Ovary (tissue), 9 donors: Measurements from ENCODE around the gene TEKT5. TPM values are rescaled to one million over a fixed set of nuclear protein-coding genes. Genes with fewer than 3 reads are reported as not detected.

Source experiments
- DNase-seq, 5 donors: peaks; one replicate each; pipeline ENCODE4 v3.0.0-alpha.2; 2019 to 2020
- H3K27ac ChIP-seq, 2 donors: fragments of 200-600 bp; one replicate each; pipeline versions ENCODE4 v1.5.1 to v1.8.0; 2019 to 2022
- H3K27me3 ChIP-seq: fragments of 200-600 bp; one replicate; pipeline ENCODE4 v1.8.0; 2022
- H3K36me3 ChIP-seq: fragments of 200-600 bp; sonication (generic); one replicate; pipeline ENCODE4 v1.5.1; 2019
- H3K4me1 ChIP-seq: one replicate; pipeline ENCODE4 v1.8.1; 2013; ENCODE audit warnings: mild to moderate bottlenecking, moderate library complexity; ENCODE audit not compliant: insufficient read depth
- H3K4me3 ChIP-seq: fragments of 200-600 bp; sonication (generic); one replicate; pipeline ENCODE4 v1.5.1; 2017
- H3K9me3 ChIP-seq, 2 donors: fragments of 200-600 bp in 1 of 2; sonication (generic) in 1 of 2; one replicate each; pipeline versions ENCODE4 v1.5.1 to v1.8.1; 2013 to 2019; ENCODE audit warnings: mild to moderate bottlenecking in 1 of 2, moderate library complexity in 1 of 2
- EP300 ChIP-seq: sonication (generic); formaldehyde crosslinking; IDR thresholded peaks from one replicate; pipeline ENCODE4 v1.6.1; 2017; ENCODE audit warnings: antibody characterized with exemption
- POLR2A ChIP-seq: fragments of 450-650 bp; IDR thresholded peaks from one replicate; pipeline ENCODE4 v1.6.1; 2017; ENCODE audit warnings: antibody characterized with exemption, mild to moderate bottlenecking, moderate library complexity
- WGBS, 3 donors: extraction: QIAGEN DNeasy Blood & Tissue Kit in 1 of 3; methylation state at CpG; one replicate each; pipeline versions ENCODE4 v1.1.5 to v1.1.7; 2013 to 2017; 5-methylcytosine and 5-hydroxymethylcytosine counted together
- intact Hi-C, 4 donors: fragments of 100-400 bp; cut with DNase I; formaldehyde crosslinking; loops; one replicate each; pipeline versions ENCODE4 v1.11.0 to v1.15.1; 2022 to 2023
- polyA plus RNA-seq, 2 donors: library from polyadenylated mRNA; stranded (reverse); fragments of 200-250 nt in 1 of 2; fragments of 350-450 nt in 1 of 2; fragmentation: Illumina TruSeq in 1 of 2; extraction: RNeasy Lipid Tissue Mini Kit (QIAGEN cat#74804) in 1 of 2; gene quantifications; one replicate each; pipeline ENCODE4 v1.2.3, GENCODE V29; 2013 to 2014
- total RNA-seq, 7 donors: library from RNA; depleted of rRNA in 2 of 7; stranded (reverse); fragments of >200 nt in 2 of 7; fragmentation: NEBNext Ultra II Directional in 3 of 7; extraction: Animal tissue kit (Norgen Biotek cat#: 25700) in 3 of 7; gene quantifications; one replicate each; pipeline versions ENCODE4 v1.1.0 to v1.2.4, GENCODE V29; 2016 to 2023
- TF ChIP-seq, protein P1 (sequence below), 3 donors: fragments of 450-650 bp in 2 of 3; fragments of 200-600 bp in 1 of 3; IDR thresholded peaks; one replicate each; pipeline versions ENCODE4 v1.5.1 to v1.8.0; 2016 to 2022; ENCODE audit warnings: antibody characterized with exemption in 3 of 3, mild to moderate bottlenecking in 1 of 3
- donor health status: DM: no; HTN: no; CAD: no; lungs with moderate emphysema.
- donor health status: DM: no; HTN: no; CAD: no.
- donor health status: Bipolar disorder and iron deficiency.
- donor health status: DM: yes; HTN: yes; CAD: no.
- donor health status: DM: no; HTN: no; CAD: no.
- donor health status: DM: yes; HTN: yes; CAD: no.

The TEKT5 gene
- total and polyA plus RNA-seq, 9 donors, result 0.28 to 0.90 (median 0.44) TPM; not detected in 3

DNA sequence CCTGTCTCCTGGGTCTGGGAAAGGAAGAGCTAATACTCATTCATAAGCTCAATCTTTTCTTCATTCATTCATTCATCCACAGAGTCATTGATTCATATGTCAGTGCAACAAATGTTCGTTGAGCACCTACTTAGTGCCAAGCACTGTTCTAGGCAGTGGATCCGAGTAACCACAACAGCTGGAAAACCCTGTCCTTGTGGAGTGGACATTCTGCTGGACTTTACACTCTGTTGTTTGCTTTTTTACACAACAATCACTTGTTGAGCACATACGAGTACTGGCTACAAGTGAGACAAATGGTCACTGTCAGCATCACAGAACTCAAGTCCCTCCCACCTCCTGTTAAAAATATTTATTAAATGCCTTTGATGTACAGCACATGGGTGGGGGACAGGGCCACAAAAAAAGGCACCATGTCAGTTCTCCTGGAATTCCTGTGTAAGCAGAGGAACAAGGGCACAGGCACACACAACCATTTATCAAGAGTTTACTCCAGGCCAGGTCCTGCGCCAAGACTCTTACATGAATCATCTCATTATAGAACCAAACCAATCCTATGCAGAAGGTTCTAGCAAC lies 46.9 kb downstream of the TEKT5 start:
- H3K36me3 ChIP-seq, result no peaks in the 10 kb centered on the region
- H3K27ac ChIP-seq, result no peak overlapping the region
- H3K4me3 ChIP-seq, result no peak overlapping the region
- intact Hi-C loops, result loop anchor here in 1 of 4 donors (10.0 kb wide), 1 partner anchor 57 kb away; no protein-coding TSS in a partner anchor
- no peak for TF ChIP-seq EP300
- TF ChIP-seq, protein P1, sequence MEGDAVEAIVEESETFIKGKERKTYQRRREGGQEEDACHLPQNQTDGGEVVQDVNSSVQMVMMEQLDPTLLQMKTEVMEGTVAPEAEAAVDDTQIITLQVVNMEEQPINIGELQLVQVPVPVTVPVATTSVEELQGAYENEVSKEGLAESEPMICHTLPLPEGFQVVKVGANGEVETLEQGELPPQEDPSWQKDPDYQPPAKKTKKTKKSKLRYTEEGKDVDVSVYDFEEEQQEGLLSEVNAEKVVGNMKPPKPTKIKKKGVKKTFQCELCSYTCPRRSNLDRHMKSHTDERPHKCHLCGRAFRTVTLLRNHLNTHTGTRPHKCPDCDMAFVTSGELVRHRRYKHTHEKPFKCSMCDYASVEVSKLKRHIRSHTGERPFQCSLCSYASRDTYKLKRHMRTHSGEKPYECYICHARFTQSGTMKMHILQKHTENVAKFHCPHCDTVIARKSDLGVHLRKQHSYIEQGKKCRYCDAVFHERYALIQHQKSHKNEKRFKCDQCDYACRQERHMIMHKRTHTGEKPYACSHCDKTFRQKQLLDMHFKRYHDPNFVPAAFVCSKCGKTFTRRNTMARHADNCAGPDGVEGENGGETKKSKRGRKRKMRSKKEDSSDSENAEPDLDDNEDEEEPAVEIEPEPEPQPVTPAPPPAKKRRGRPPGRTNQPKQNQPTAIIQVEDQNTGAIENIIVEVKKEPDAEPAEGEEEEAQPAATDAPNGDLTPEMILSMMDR (IDR thresholded peaks at IDR 0.05), result no peak
- TF ChIP-seq POLR2A, result no peak
- H3K4me1 ChIP-seq, result no peaks in the 10 kb centered on the region
- no peaks in the 10 kb centered on the region for H3K9me3 ChIP-seq
- WGBS, 3 donors, result 76 to 85% (median 78%) methylated on average over 4 of the region's 4 CpGs
- DNase-seq, result no peak
- H3K27me3 ChIP-seq, result no peaks in the 10 kb centered on the region

DNA sequence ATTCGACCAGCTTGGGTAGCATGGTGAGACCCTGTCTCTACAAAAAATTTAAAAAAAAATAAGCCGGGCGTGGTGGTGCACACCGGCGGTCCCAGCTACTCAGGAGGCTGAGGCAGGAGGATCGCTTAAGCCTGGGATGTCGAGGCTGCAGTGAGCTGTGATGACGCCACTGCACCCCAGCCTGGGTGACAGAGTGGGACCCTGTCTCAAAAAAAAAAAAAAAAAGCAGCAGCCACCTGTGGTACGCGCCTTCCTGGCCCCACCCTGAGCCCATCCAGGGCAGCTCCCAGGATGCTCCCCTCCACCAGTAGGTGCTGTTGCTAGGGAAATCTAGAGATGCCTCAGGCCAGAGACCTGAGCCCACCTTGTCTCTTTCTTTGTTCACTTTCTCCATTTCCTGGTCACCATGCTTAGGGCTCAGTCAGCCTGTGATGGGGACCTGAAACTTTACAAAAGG lies 47.4 kb downstream of the TEKT5 start:
- no peak overlapping the region for H3K4me3 ChIP-seq
- H3K27ac ChIP-seq, result no peak overlapping the region
- H3K27me3 ChIP-seq, result no peaks in the 10 kb centered on the region
- 95 to 97% (median 96%) methylated on average over 10 of the region's 10 CpGs for WGBS, 3 donors
- TF ChIP-seq EP300, result no peak
- TF ChIP-seq, protein P1 (IDR thresholded peaks at IDR 0.05), result no peak
- TF ChIP-seq POLR2A, result no peak
- H3K36me3 ChIP-seq, result no peaks in the 10 kb centered on the region
- no peaks in the 10 kb centered on the region for H3K9me3 ChIP-seq
- H3K4me1 ChIP-seq, result no peaks in the 10 kb centered on the region
- DNase-seq, result no peak
- intact Hi-C loops, result loop anchor here in 1 of 4 donors (10.0 kb wide), 1 partner anchor 58 kb away; no protein-coding TSS in a partner anchor

DNA sequence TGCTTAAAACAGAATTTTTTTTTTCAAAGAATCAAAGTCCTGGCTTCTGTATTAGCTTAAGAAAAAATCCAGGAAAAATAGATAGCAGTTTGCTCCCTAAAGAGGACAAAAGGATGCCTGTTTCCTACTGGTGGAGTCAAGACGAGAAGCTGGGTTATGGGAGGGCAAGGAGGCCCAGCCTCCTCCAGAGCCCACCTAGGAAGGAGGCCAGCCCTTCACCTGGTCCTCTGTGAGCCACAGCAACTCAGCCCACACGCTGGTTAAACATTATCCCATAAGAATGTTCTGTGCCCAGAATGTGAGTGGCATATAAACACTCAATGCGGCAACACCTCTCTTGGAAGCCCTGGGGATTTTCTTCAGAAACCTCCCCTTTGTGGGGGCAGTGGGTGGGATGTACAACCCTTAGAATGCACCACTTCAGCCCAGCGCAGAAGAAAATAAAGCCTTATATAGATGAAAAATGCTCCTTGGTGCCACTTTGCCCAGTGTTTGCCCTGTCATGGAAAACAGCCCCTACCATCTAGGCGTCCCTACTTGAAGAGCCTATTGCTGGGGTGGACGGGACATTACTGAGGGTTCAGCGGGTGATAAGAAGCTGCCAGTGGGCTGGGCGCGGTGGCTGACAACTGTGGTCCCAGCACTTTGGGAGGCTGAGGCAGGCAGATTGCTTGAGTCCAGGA lies 48.0 kb downstream of the TEKT5 start:
- Histone ChIP-seq H3K27ac (no peak overlapping the region), H3K9me3 (no peaks in the 10 kb centered on the region), H3K4me1 (no peaks in the 10 kb centered on the region), H3K4me3 (no peak overlapping the region), H3K27me3 (no peaks in the 10 kb centered on the region), H3K36me3 (no peaks in the 10 kb centered on the region)
- no peak for TF ChIP-seq EP300
- TF ChIP-seq, protein P1 (IDR thresholded peaks at IDR 0.05), result no peak
- TF ChIP-seq POLR2A, result no peak
- no peak for DNase-seq
- WGBS, 3 donors, result 88 to 89% (median 88%) methylated on average over 9 of the region's 9 CpGs
- intact Hi-C loops, result loop anchor here in 1 of 4 donors (10.0 kb wide), 1 partner anchor 58 kb away; no protein-coding TSS in a partner anchor

DNA sequence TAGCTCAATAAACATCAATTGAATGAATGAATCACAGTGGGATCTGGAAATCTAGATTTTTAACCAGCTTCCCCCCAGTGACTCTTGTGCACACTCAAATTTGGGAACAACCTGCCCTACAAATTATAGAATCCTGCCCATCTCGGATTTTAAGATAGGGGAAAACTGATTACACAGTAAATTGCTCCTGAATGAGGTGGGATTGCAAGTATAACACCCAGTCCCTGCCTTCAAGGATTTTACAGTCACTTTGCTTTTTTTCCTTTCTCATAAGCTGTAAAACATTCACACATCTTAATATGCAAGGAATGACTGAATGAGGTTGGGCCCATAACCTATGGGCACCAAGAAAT lies 48.5 kb downstream of the TEKT5 start:
- WGBS, 3 donors, result 61 to 65% (median 64%) methylated on average over 1 of the region's 1 CpG
- no peaks in the 10 kb centered on the region for H3K4me1 ChIP-seq
- no peaks in the 10 kb centered on the region for H3K27me3 ChIP-seq
- H3K4me3 ChIP-seq, result no peak overlapping the region
- intact Hi-C loops, result loop anchor here in 1 of 4 donors (10.0 kb wide), 1 partner anchor 59 kb away; no protein-coding TSS in a partner anchor
- no peaks in the 10 kb centered on the region for H3K36me3 ChIP-seq
- TF ChIP-seq EP300, result no peak
- no peak for TF ChIP-seq POLR2A
- TF ChIP-seq, protein P1 (IDR thresholded peaks at IDR 0.05), result no peak
- DNase-seq, result no peak
- no peaks in the 10 kb centered on the region for H3K9me3 ChIP-seq
- no peak overlapping the region for H3K27ac ChIP-seq
